OCI-LY1 (cell line): Measurements from ENCODE around the gene KHDC4.

ENCODE experiments used
- H2AFZ ChIP-seq: fragments of 200-600 bp; sonication (generic), shearing (Covaris generic); 2 replicates; pipeline ENCODE4 v1.6.0; 2014; ENCODE audit warnings: antibody characterized with exemption, mild to moderate bottlenecking, low read length
- H3F3A ChIP-seq: fragments of 200-600 bp; sonication (generic), shearing (Covaris generic); 2 replicates; pipeline ENCODE4 v1.6.0; 2014; ENCODE audit warnings: mild to moderate bottlenecking, antibody characterized with exemption, low read length, moderate library complexity; ENCODE audit not compliant: insufficient read depth
- H3K27ac ChIP-seq: fragments of 200-600 bp; sonication (generic); 2 replicates; pipeline ENCODE4 v1.5.1; 2014; ENCODE audit warnings: low read length, mixed run types, mild to moderate bottlenecking, low read depth; ENCODE audit not compliant: poor library complexity, severe bottlenecking
- H3K27me3 ChIP-seq: fragments of 200-600 bp; sonication (generic); 2 replicates; pipeline ENCODE4 v1.6.0; 2014; ENCODE audit warnings: antibody characterized with exemption, mild to moderate bottlenecking, low read length, moderate library complexity; ENCODE audit not compliant: insufficient read depth
- H3K36me3 ChIP-seq: fragments of 200-600 bp; sonication (generic); 2 replicates; pipeline ENCODE4 v1.6.1; 2014; ENCODE audit warnings: mild to moderate bottlenecking, antibody characterized with exemption, low read length, moderate library complexity, mixed read lengths; ENCODE audit not compliant: insufficient read depth
- H3K4me1 ChIP-seq: fragments of 200-600 bp; sonication (generic); 2 replicates; pipeline ENCODE4 v1.5.1; 2014; ENCODE audit warnings: mild to moderate bottlenecking, low read length, moderate library complexity; ENCODE audit not compliant: insufficient read depth, severe bottlenecking
- H3K4me2 ChIP-seq: fragments of 200-600 bp; sonication (generic), shearing (Covaris generic); 2 replicates; pipeline ENCODE4 v1.6.1; 2014; ENCODE audit warnings: low read length
- H3K4me3 ChIP-seq: fragments of 200-600 bp; sonication (generic); 2 replicates; pipeline ENCODE4 v1.5.1; 2014; ENCODE audit warnings: low read length, low read depth, mild to moderate bottlenecking, mixed read lengths; ENCODE audit not compliant: poor library complexity, severe bottlenecking
- H3K79me2 ChIP-seq: fragments of 200-600 bp; shearing (Covaris generic); 2 replicates; pipeline ENCODE4 v1.6.1; 2016; ENCODE audit warnings: mixed run types, low read length, mixed read lengths; ENCODE audit not compliant: insufficient read depth
- H3K9ac ChIP-seq: fragments of 200-600 bp; sonication (generic), shearing (Covaris generic); 2 replicates; pipeline ENCODE4 v1.6.1; 2014; ENCODE audit warnings: mild to moderate bottlenecking, low read length, mixed read lengths
- H3K9me2 ChIP-seq: fragments of 200-600 bp; sonication (generic), shearing (Covaris generic); 2 replicates; pipeline ENCODE4 v1.6.1; 2014; ENCODE audit warnings: low read depth, mild to moderate bottlenecking, low read length, mixed read lengths
- H3K9me3 ChIP-seq: fragments of 200-600 bp; shearing (Covaris generic); 2 replicates; pipeline ENCODE4 v1.6.1; 2014; ENCODE audit warnings: low read length, mixed read lengths
- H4K20me1 ChIP-seq: fragments of 200-600 bp; sonication (generic), shearing (Covaris generic); 2 replicates; pipeline ENCODE4 v1.6.0; 2016; ENCODE audit warnings: mild to moderate bottlenecking, low read length; ENCODE audit not compliant: insufficient read depth
- EZH2 ChIP-seq: fragments of 200-600 bp; sonication (generic), shearing (Covaris generic); IDR thresholded peaks from 2 replicates; pipeline ENCODE4 v1.8.0; 2017; ENCODE audit warnings: borderline replicate concordance, mixed run types, mild to moderate bottlenecking, antibody characterized with exemption, low read length, moderate library complexity, mixed read lengths
- TF ChIP-seq, protein P1 (sequence below): fragments of 200-600 bp; sonication (generic), shearing (Covaris generic); IDR thresholded peaks from 2 replicates; pipeline ENCODE4 v1.5.1; 2017; ENCODE audit warnings: mild to moderate bottlenecking, antibody characterized with exemption, low read length, moderate library complexity, mixed read lengths

Gene KHDC4

DNA sequence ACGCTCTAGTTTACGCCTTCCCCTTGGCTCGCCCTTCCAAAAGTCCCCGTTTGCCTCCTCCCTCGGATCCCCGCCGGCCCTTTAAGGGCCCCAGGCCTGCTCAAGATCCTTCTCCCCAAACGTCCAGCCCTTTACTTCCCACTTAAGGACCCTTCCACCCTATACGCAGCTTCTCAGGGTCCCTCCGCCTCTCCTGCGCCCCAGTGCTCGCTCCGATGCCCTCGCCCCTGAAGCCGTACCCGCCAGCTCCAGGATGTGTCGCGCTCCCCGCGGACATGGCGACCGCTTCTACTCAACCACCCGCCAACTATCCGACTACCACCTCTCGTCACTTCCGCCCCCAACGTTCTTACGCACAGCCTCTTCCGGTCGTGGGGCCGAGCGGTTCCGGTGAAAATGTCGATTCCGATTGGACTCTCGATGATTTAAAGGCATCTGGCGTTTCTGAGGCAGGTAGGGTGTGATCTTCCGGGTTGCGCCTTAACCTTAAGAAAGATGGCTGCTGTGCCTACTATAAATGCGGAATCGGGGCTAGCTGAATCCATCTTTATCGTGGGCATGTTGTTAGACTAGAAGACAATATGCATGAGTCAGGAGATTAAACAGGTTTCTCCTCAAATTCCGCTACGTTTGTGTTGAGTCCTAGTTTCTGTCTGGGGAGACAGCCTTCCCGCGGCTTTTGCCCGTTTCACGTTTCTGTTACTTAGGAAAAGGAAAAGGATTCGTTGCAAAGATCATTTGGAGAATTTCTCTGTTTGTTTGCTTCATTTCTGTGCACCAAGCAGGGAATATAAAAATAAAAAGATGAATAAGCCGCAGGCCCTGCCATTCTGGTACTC, at the start of gene KHDC4:
Gene KHDC4, minus strand, starts transcription at position 317 of the 839 bp plus-strand sequence. Its CDS starts 40 bp downstream, at position 277.
- H3K36me3 ChIP-seq: peaks cover 46% of the 10 kb centered on the region
- H3K27ac ChIP-seq: peak within 1 kb of the TSS; percentile 79
- TF ChIP-seq, protein P1, sequence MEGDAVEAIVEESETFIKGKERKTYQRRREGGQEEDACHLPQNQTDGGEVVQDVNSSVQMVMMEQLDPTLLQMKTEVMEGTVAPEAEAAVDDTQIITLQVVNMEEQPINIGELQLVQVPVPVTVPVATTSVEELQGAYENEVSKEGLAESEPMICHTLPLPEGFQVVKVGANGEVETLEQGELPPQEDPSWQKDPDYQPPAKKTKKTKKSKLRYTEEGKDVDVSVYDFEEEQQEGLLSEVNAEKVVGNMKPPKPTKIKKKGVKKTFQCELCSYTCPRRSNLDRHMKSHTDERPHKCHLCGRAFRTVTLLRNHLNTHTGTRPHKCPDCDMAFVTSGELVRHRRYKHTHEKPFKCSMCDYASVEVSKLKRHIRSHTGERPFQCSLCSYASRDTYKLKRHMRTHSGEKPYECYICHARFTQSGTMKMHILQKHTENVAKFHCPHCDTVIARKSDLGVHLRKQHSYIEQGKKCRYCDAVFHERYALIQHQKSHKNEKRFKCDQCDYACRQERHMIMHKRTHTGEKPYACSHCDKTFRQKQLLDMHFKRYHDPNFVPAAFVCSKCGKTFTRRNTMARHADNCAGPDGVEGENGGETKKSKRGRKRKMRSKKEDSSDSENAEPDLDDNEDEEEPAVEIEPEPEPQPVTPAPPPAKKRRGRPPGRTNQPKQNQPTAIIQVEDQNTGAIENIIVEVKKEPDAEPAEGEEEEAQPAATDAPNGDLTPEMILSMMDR: no peak
- no peak for TF ChIP-seq EZH2
- H4K20me1 ChIP-seq: no peaks in the 10 kb centered on the region
- peak within 1 kb of the TSS; percentile 56; the same call in 1 of the 2 replicates for H2AFZ ChIP-seq
- no peaks in the 10 kb centered on the region for H3K9me3 ChIP-seq
- H3K9me2 ChIP-seq: no peaks in the 10 kb centered on the region
- H3K4me3 ChIP-seq: peak within 1 kb of the TSS; percentile 90
- H3K4me2 ChIP-seq: peak within 1 kb of the TSS; percentile 78
- peaks cover 5% of the 10 kb centered on the region; the same call in 1 of the 2 replicates for H3F3A ChIP-seq
- H3K4me1 ChIP-seq: peaks cover 47% of the 10 kb centered on the region
- peaks cover 34% of the 10 kb centered on the region for H3K79me2 ChIP-seq
- H3K27me3 ChIP-seq: no peaks in the 10 kb centered on the region
- H3K9ac ChIP-seq: peak within 1 kb of the TSS; percentile 95

DNA sequence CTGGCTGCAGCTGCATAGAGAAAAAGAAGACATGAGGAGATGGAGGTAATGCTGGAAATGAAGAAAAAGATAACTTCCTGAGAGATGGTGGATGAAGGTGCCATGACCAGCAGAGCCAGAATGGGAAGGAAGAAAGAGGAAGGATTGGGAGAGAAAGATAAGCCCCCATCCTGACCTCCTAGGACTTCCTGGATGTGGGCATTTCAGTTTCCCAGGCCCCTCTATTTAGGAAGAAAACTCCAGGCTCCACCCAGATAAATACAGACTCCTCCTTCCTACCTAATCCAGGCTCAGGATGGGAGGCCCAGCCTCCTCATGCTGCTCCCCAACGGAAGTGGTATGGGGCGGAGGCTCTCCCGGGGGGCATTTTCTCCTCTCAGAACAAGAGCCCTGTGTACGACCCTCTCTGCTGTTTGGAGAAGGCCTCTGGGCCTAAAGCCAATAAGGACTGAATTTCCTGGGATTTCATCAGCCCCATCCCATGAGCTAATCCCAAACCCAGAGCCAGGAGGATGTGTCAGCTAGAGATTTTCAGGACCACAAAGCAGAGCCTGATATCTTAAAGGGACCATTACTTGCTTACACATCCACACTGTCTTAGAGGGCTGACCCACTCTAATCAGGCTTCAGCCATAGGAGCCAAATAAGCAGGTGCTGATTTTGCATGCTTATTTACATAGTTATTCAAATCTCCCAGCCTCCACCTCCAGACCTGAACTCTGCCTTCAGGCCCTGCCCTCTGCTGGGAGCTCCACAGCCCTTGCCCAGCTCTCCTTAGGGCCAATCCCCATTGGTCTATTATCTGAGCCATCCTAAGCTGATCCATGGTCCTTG, 49.2 kb upstream of the KHDC4 start:
- Histone ChIP-seq H2AFZ (no peak overlapping the region), H3K4me1 (peaks cover 60% of the 10 kb centered on the region), H3K36me3 (no peaks in the 10 kb centered on the region), H3K9me2 (no peaks in the 10 kb centered on the region), H3K4me2 (peak overlapping the region; percentile 87), H3K4me3 (peak overlapping the region; percentile 92), H3K27me3 (no peaks in the 10 kb centered on the region), H3K27ac (peak overlapping the region; percentile 96), H3F3A (no peaks in the 10 kb centered on the region), H3K9me3 (no peaks in the 10 kb centered on the region), H3K79me2 (peaks cover 4% of the 10 kb centered on the region; the same call in 1 of the 2 replicates), H4K20me1 (no peaks in the 10 kb centered on the region), H3K9ac (peak overlapping the region; percentile 57)
- no peak for TF ChIP-seq EZH2
- TF ChIP-seq, protein P1: peak; percentile 57; the same call in 1 of the 2 replicates

DNA sequence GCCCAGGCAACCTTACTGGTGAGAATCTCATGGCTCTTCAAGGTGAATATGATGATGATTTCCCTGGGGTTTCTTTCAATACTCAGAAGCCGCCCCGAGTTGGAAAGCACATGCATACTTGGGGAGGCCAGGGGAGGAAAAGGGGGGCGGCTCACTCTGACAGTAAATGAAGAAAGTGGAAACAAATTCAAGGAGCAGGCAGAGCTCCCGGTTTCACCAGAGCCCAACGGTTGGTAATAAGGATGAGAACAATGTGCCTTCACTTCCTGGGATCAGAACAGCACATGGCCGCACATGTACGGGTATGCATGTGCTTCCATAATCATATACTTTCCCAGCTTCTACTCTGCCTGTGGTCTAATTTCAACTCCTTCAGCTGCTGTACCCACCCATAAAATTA, 47.9 kb upstream of the KHDC4 start:
- no peak for TF ChIP-seq EZH2
- TF ChIP-seq, protein P1: no peak
- Histone ChIP-seq H3K36me3 (no peaks in the 10 kb centered on the region), H3F3A (no peaks in the 10 kb centered on the region), H3K4me3 (peak overlapping the region; percentile 92), H3K27ac (peak overlapping the region; percentile 96), H3K4me2 (peak overlapping the region; percentile 87), H3K9me2 (no peaks in the 10 kb centered on the region), H4K20me1 (no peaks in the 10 kb centered on the region), H3K79me2 (peaks cover 13% of the 10 kb centered on the region), H3K27me3 (no peaks in the 10 kb centered on the region), H2AFZ (no peak overlapping the region), H3K9ac (peak overlapping the region; percentile 97), H3K4me1 (peaks cover 60% of the 10 kb centered on the region), H3K9me3 (no peaks in the 10 kb centered on the region)
